Neural cell (in vitro differentiated cells): ENCODE measurements around the gene NFX1. TPM values are rescaled to one million over a fixed set of nuclear protein-coding genes. Genes with fewer than 3 reads are reported as not detected.

Experiments
- H2AFZ ChIP-seq: fragments of 200-600, 300-800 bp; sonication (generic), shearing (Covaris generic); 2 replicates; pipeline ENCODE4 v1.6.0; 2014; ENCODE audit warnings: low read depth, mild to moderate bottlenecking, antibody characterized with exemption, low read length, moderate library complexity
- H3F3A ChIP-seq: fragments of 200-600 bp; shearing (Covaris generic); 2 replicates; pipeline ENCODE4 v1.6.1; 2016; ENCODE audit warnings: mild to moderate bottlenecking, moderate library complexity, mixed read lengths, antibody characterized with exemption, low read length; ENCODE audit not compliant: insufficient read depth, poor library complexity, severe bottlenecking
- H3K27ac ChIP-seq: fragments of 200-600, 300-800 bp; sonication (generic), shearing (Covaris generic); 2 replicates; pipeline ENCODE4 v1.5.1; 2014; ENCODE audit warnings: mild to moderate bottlenecking, low read length, moderate library complexity
- H3K27me3 ChIP-seq: fragments of 300-800, 200-600 bp; sonication (generic), shearing (Covaris generic); 2 replicates; pipeline ENCODE4 v1.6.0; 2014; ENCODE audit warnings: mild to moderate bottlenecking, low read depth, low read length, moderate library complexity; ENCODE audit not compliant: insufficient read depth
- H3K36me3 ChIP-seq: fragments of 300-800, 200-600 bp; sonication (generic), shearing (Covaris generic); 2 replicates; pipeline ENCODE4 v1.5.1; 2014; ENCODE audit warnings: mild to moderate bottlenecking, antibody characterized with exemption, low read length, moderate library complexity; ENCODE audit not compliant: insufficient read depth
- H3K4me2 ChIP-seq: fragments of 300-800, 200-600 bp; sonication (generic), shearing (Covaris generic); 2 replicates; pipeline ENCODE4 v1.6.0; 2014; ENCODE audit warnings: mild to moderate bottlenecking, low read length
- H3K4me3 ChIP-seq: fragments of 300-800, 200-600 bp; sonication (generic), shearing (Covaris generic); 2 replicates; pipeline ENCODE4 v1.5.1; 2014; ENCODE audit warnings: mild to moderate bottlenecking, low read length, moderate library complexity
- H3K79me2 ChIP-seq: fragments of 200-600 bp; shearing (Covaris generic); replicated peaks from 2 replicates; pipeline ENCODE4 v1.6.0; 2014; ENCODE audit warnings: mild to moderate bottlenecking, low read length, moderate library complexity; ENCODE audit not compliant: insufficient read depth
- H3K9ac ChIP-seq: fragments of 300-800, 200-600 bp; sonication (generic), shearing (Covaris generic); 2 replicates; pipeline ENCODE4 v1.6.1; 2016; ENCODE audit warnings: mild to moderate bottlenecking, low read length, mixed read lengths
- H3K9me2 ChIP-seq: fragments of 200-600 bp; shearing (Covaris generic); 2 replicates; pipeline ENCODE4 v1.6.1; 2016; ENCODE audit warnings: mild to moderate bottlenecking, low read length, mixed read lengths; ENCODE audit not compliant: insufficient read depth
- H3K9me3 ChIP-seq: fragments of 200-600, 300-800 bp; sonication (generic), shearing (Covaris generic); 2 replicates; pipeline ENCODE4 v1.6.1; 2016; ENCODE audit warnings: mild to moderate bottlenecking, mixed run types, low read length, moderate library complexity, mixed read lengths
- H4K20me1 ChIP-seq: fragments of 200-600 bp; shearing (Covaris generic); 2 replicates; pipeline ENCODE4 v1.6.1; 2016; ENCODE audit warnings: mild to moderate bottlenecking, mixed run types; ENCODE audit not compliant: insufficient read depth
- EP300 ChIP-seq: fragments of 450-650 bp; conservative IDR thresholded peaks from 2 replicates; pipeline ENCODE4 v1.6.1; 2014; ENCODE audit warnings: antibody characterized with exemption, mild to moderate bottlenecking, moderate library complexity; ENCODE audit not compliant: poor library complexity, severe bottlenecking
- EZH2 ChIP-seq: fragments of 200-600, 300-800 bp; shearing (Covaris generic), sonication (generic); IDR thresholded peaks from 2 replicates; pipeline ENCODE4 v1.6.1; 2014; ENCODE audit warnings: antibody characterized with exemption, low read length, borderline replicate concordance, mild to moderate bottlenecking; ENCODE audit not compliant: insufficient read depth, poor library complexity, severe bottlenecking
- MXI1 ChIP-seq: fragments of 450-650 bp; conservative IDR thresholded peaks from 2 replicates; pipeline ENCODE4 v1.6.1; 2014; ENCODE audit warnings: antibody characterized with exemption, mild to moderate bottlenecking; ENCODE audit not compliant: poor library complexity, severe bottlenecking
- POLR2AphosphoS5 ChIP-seq: IDR thresholded peaks from 2 replicates; pipeline ENCODE4 v1.6.1; 2012
- RAD21 ChIP-seq: fragments of 450-650 bp; conservative IDR thresholded peaks from 2 replicates; pipeline ENCODE4 v1.6.1; 2014; ENCODE audit warnings: antibody characterized with exemption, mild to moderate bottlenecking, moderate library complexity
- SMC3 ChIP-seq: fragments of 450-650 bp; conservative IDR thresholded peaks from 2 replicates; pipeline ENCODE4 v1.6.1; 2014; ENCODE audit warnings: antibody characterized with exemption, mild to moderate bottlenecking, moderate library complexity; ENCODE audit not compliant: poor library complexity
- TAF1 ChIP-seq: IDR thresholded peaks from 2 replicates; pipeline ENCODE4 v1.6.1; 2012; ENCODE audit warnings: low read depth
- polyA plus RNA-seq: library from polyadenylated mRNA; depleted of rRNA; stranded (reverse); fragments of >200 nt; gene quantifications from 2 replicates; pipeline ENCODE4 v1.2.3, GENCODE V29; 2014
- TF ChIP-seq, protein P1 (sequence below): fragments of 450-650 bp; IDR thresholded peaks from 2 replicates; pipeline ENCODE4 v1.5.1; 2014; ENCODE audit warnings: antibody characterized with exemption, mild to moderate bottlenecking, moderate library complexity; ENCODE audit not compliant: poor library complexity, severe bottlenecking
- TF ChIP-seq, protein P2 (sequence below): IDR thresholded peaks from 2 replicates; pipeline ENCODE4 v1.6.1; 2012; ENCODE audit warnings: borderline replicate concordance

NFX1 gene
- polyA plus RNA-seq, 1 donor from 2014 or later = 14.7 TPM

DNA sequence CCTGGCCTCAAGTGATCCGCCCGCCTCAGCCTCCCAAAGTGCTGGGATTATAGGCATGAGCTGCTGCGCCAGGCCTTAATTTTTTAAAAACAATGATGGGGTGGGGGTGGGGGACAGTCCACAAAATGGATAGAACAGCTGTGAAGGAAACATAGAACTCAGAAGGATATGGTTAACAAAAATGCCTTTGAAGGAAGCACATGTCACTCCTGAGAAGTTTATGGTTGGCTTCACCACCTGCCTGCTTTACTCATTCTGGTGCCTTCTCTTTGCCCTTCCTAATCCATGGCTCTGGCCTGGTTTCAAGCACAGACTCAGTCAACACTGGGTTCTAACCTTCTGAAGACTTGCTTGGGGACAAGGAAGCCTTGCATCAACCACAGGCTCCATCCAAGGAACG lies 36.1 kb upstream of the NFX1 start:
- no peak for TF ChIP-seq TAF1
- no peak for TF ChIP-seq POLR2AphosphoS5
- no peak for TF ChIP-seq MXI1
- TF ChIP-seq SMC3 = no peak
- Histone ChIP-seq H3K27ac (no peak overlapping the region), H3K36me3 (peaks cover 1% of the 10 kb centered on the region), H3K4me2 (no peak overlapping the region), H2AFZ (no peak overlapping the region), H3K9me3 (no peaks in the 10 kb centered on the region), H3K27me3 (no peaks in the 10 kb centered on the region), H3K9ac (no peak overlapping the region), H4K20me1 (no peaks in the 10 kb centered on the region), H3K9me2 (no peaks in the 10 kb centered on the region), H3K79me2 (no peaks in the 10 kb centered on the region), H3K4me3 (no peak overlapping the region), H3F3A (no peaks in the 10 kb centered on the region)

DNA sequence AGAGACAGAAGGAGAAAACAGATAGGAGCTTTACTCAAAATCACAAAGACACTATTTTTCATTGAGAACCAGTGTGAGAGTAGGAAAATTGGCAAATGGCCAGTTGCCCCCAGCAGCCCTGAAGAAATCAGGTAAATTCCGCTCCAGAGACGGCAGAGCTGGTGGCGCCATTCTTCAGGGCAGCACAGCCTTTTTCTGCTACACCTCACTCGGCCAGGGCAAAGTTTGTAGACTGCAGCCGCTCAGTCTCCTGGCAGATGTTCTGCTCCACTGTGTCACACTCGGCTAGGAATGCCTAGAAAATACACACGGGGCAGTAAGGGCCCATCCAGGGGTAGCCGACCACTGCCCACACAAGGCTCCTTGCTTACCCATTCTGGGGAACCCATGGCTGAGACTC lies 35.3 kb upstream of the NFX1 start:
- H3K9me2 ChIP-seq = no peaks in the 10 kb centered on the region
- peaks cover 7% of the 10 kb centered on the region for H3K36me3 ChIP-seq
- no peak overlapping the region for H3K9ac ChIP-seq
- no peak overlapping the region for H2AFZ ChIP-seq
- no peaks in the 10 kb centered on the region for H4K20me1 ChIP-seq
- no peak overlapping the region for H3K27ac ChIP-seq
- no peak for TF ChIP-seq EP300
- TF ChIP-seq MXI1 = no peak
- TF ChIP-seq, protein P1, sequence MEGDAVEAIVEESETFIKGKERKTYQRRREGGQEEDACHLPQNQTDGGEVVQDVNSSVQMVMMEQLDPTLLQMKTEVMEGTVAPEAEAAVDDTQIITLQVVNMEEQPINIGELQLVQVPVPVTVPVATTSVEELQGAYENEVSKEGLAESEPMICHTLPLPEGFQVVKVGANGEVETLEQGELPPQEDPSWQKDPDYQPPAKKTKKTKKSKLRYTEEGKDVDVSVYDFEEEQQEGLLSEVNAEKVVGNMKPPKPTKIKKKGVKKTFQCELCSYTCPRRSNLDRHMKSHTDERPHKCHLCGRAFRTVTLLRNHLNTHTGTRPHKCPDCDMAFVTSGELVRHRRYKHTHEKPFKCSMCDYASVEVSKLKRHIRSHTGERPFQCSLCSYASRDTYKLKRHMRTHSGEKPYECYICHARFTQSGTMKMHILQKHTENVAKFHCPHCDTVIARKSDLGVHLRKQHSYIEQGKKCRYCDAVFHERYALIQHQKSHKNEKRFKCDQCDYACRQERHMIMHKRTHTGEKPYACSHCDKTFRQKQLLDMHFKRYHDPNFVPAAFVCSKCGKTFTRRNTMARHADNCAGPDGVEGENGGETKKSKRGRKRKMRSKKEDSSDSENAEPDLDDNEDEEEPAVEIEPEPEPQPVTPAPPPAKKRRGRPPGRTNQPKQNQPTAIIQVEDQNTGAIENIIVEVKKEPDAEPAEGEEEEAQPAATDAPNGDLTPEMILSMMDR = no peak
- no peak for TF ChIP-seq TAF1
- no peak for TF ChIP-seq POLR2AphosphoS5
- TF ChIP-seq, protein P2, sequence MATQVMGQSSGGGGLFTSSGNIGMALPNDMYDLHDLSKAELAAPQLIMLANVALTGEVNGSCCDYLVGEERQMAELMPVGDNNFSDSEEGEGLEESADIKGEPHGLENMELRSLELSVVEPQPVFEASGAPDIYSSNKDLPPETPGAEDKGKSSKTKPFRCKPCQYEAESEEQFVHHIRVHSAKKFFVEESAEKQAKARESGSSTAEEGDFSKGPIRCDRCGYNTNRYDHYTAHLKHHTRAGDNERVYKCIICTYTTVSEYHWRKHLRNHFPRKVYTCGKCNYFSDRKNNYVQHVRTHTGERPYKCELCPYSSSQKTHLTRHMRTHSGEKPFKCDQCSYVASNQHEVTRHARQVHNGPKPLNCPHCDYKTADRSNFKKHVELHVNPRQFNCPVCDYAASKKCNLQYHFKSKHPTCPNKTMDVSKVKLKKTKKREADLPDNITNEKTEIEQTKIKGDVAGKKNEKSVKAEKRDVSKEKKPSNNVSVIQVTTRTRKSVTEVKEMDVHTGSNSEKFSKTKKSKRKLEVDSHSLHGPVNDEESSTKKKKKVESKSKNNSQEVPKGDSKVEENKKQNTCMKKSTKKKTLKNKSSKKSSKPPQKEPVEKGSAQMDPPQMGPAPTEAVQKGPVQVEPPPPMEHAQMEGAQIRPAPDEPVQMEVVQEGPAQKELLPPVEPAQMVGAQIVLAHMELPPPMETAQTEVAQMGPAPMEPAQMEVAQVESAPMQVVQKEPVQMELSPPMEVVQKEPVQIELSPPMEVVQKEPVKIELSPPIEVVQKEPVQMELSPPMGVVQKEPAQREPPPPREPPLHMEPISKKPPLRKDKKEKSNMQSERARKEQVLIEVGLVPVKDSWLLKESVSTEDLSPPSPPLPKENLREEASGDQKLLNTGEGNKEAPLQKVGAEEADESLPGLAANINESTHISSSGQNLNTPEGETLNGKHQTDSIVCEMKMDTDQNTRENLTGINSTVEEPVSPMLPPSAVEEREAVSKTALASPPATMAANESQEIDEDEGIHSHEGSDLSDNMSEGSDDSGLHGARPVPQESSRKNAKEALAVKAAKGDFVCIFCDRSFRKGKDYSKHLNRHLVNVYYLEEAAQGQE = no peak
- TF ChIP-seq EZH2 = no peak
- TF ChIP-seq SMC3 = no peak
- TF ChIP-seq RAD21 = no peak
- H3K4me3 ChIP-seq = no peak overlapping the region
- no peak overlapping the region for H3K4me2 ChIP-seq
- H3K27me3 ChIP-seq = no peaks in the 10 kb centered on the region
- no peaks in the 10 kb centered on the region for H3F3A ChIP-seq
- no peaks in the 10 kb centered on the region for H3K79me2 ChIP-seq
- no peaks in the 10 kb centered on the region for H3K9me3 ChIP-seq

DNA sequence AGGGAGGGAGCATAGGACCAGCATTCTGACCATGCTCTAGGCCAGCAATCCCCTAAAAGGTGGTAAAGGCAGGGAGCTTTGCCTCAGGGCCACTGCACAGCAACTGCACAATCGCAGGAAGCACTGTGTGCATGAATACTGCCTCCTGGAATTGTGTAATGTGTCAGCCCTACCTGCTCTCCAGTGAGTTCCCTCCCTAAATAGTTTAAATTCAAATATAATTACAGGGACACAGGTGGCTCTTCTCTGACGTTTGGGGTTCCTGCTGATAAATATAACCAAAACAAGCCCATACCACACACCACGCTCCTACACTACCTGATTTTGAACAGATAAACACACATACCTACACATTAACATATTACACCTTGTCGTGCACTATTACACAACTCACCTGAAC lies 34.8 kb upstream of the NFX1 start:
- Histone ChIP-seq H3K9me3 (no peaks in the 10 kb centered on the region), H3K9me2 (no peaks in the 10 kb centered on the region), H3K4me3 (no peak overlapping the region), H3K27ac (no peak overlapping the region), H4K20me1 (no peaks in the 10 kb centered on the region), H3K9ac (no peak overlapping the region), H3K4me2 (no peak overlapping the region), H3F3A (no peaks in the 10 kb centered on the region), H3K36me3 (peaks cover 12% of the 10 kb centered on the region), H3K79me2 (no peaks in the 10 kb centered on the region), H3K27me3 (no peaks in the 10 kb centered on the region), H2AFZ (no peak overlapping the region)
- TF ChIP-seq MXI1 = no peak
- no peak for TF ChIP-seq EP300
- TF ChIP-seq, protein P1 = no peak
- TF ChIP-seq EZH2 = no peak
- TF ChIP-seq TAF1 = no peak
- no peak for TF ChIP-seq SMC3
- no peak for TF ChIP-seq POLR2AphosphoS5
- TF ChIP-seq, protein P2 = no peak
- TF ChIP-seq RAD21 = no peak
